ENCODE data around the gene LDLRAD3.
A peak's percentile ranks its signal among the peaks of the same experiment; 100 is the strongest.

The LDLRAD3 gene

DNA sequence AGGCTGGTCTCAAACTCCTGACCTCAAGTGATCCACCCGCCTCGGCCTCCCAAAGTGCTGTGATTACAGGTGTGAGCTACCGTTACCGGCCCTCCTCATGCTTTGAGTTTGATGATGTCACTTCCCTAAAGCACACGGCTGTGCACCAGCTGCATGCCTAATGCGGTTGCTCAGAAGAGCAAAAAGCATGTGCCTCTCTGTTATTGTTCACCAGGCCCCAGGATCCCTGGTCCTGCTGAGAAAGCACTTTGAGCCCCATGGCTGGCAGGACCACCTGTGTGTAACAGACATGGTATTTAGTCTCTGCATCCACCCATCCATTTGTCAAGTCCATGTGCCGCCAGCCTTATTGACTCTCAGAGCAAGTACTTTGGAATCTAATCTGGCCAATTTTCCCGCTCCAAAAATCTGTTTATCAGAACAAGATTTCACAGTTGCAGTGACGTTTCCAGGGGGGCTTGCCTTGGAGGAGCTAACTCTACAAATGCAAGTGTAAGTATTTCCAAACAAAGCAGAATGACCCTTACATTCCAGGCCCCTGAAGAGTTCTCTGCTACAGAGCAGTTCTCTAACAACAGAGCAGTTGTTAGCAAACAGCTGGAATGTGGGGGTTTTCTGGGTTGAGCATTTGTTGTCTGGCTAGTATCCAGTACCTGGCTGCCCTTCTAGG is 89.4 kb downstream of the LDLRAD3 start:
- no peak overlapping the region for H3K56ac ChIP-seq (ENCODE audit: low read length)
- H3K9ac ChIP-seq (ENCODE audit: low read length), result no peak overlapping the region
- H2BK5ac ChIP-seq (ENCODE audit: low read length), result no peak overlapping the region
- WGBS (ENCODE audit: extremely low coverage, insufficient coverage, low lambda C conversion rate), result no CpG with 5 or more reads among the region's 9 CpGs
- no peaks in the 10 kb centered on the region for H3K4me1 ChIP-seq (ENCODE audit: control insufficient read depth, low read depth, low read length)
- H4K5ac ChIP-seq (ENCODE audit: low read length), result no peak overlapping the region
- H4K8ac ChIP-seq (ENCODE audit: low read depth, low read length), result no peak overlapping the region
- H3K4ac ChIP-seq (ENCODE audit: low read depth, low read length), result no peak overlapping the region
- no peak overlapping the region for H3K4me3 ChIP-seq (ENCODE audit: low read length)
- peak; percentile 59 for DNase-seq
- no peaks in the 10 kb centered on the region for H3K27me3 ChIP-seq (ENCODE audit: insufficient read depth, low read length, poor library complexity)
- H2BK120ac ChIP-seq (ENCODE audit: low read depth, low read length), result no peak overlapping the region
- no peak overlapping the region for H3K4me2 ChIP-seq (ENCODE audit: low read length)
- no peak overlapping the region for H2AK5ac ChIP-seq (ENCODE audit: low read length)
- H2BK15ac ChIP-seq (replicated peaks; ENCODE audit: low read depth), result no peak overlapping the region
- H3K18ac ChIP-seq (ENCODE audit: low read length), result no peak overlapping the region
- H3K27ac ChIP-seq (ENCODE audit: low read depth, low read length), result no peak overlapping the region
- H3K79me1 ChIP-seq (ENCODE audit: low read length), result peaks cover 23% of the 10 kb centered on the region
- H3K79me2 ChIP-seq (ENCODE audit: control insufficient read depth, insufficient read depth, low read length), result peaks cover 5% of the 10 kb centered on the region
- no peak overlapping the region for H3K23ac ChIP-seq (ENCODE audit: low read length)
- H3K36me3 ChIP-seq (ENCODE audit: control insufficient read depth, insufficient read depth, low read length), result no peaks in the 10 kb centered on the region

DNA sequence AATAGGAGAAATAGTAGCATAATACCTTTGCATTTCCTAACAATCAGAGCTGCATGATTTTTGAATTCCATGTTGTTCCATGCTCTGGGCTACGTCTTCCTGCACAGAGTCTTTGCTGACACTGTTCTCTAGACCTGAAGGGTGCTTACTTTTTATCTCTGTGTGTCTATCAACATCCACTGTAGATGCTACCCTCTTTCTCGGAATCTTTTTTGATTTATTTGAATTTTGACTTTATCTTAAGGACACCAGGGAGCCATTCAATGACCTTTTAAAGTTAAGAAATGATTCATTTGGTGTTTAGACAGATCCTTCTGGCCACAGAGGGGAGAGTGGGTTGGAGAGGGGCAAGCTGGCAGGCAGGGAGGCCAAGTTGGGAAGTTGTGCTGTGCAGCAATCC is 90.1 kb downstream of the LDLRAD3 start:
- H3K36me3 ChIP-seq (ENCODE audit: control insufficient read depth, insufficient read depth, low read length), result no peaks in the 10 kb centered on the region
- H4K5ac ChIP-seq (ENCODE audit: low read length), result no peak overlapping the region
- no peak overlapping the region for H3K27ac ChIP-seq (ENCODE audit: low read depth, low read length)
- peaks cover 23% of the 10 kb centered on the region for H3K79me1 ChIP-seq (ENCODE audit: low read length)
- no peak overlapping the region for H3K18ac ChIP-seq (ENCODE audit: low read length)
- no peak overlapping the region for H2BK5ac ChIP-seq (ENCODE audit: low read length)
- no peak overlapping the region for H3K4ac ChIP-seq (ENCODE audit: low read depth, low read length)
- no peak overlapping the region for H3K4me3 ChIP-seq (ENCODE audit: low read length)
- H3K9ac ChIP-seq (ENCODE audit: low read length), result no peak overlapping the region
- H3K56ac ChIP-seq (ENCODE audit: low read length), result no peak overlapping the region
- H2AK5ac ChIP-seq (ENCODE audit: low read length), result no peak overlapping the region
- H2BK120ac ChIP-seq (ENCODE audit: low read depth, low read length), result no peak overlapping the region
- no peak overlapping the region for H2BK15ac ChIP-seq (replicated peaks; ENCODE audit: low read depth)
- H3K27me3 ChIP-seq (ENCODE audit: insufficient read depth, low read length, poor library complexity), result no peaks in the 10 kb centered on the region
- H4K8ac ChIP-seq (ENCODE audit: low read depth, low read length), result no peak overlapping the region
- H3K79me2 ChIP-seq (ENCODE audit: control insufficient read depth, insufficient read depth, low read length), result peaks cover 5% of the 10 kb centered on the region
- H3K4me2 ChIP-seq (ENCODE audit: low read length), result no peak overlapping the region
- no CpG with 5 or more reads among the region's 2 CpGs for WGBS (ENCODE audit: extremely low coverage, insufficient coverage, low lambda C conversion rate)
- H3K23ac ChIP-seq (ENCODE audit: low read length), result no peak overlapping the region
- H3K4me1 ChIP-seq (ENCODE audit: control insufficient read depth, low read depth, low read length), result no peaks in the 10 kb centered on the region
- DNase-seq, result no peak

DNA sequence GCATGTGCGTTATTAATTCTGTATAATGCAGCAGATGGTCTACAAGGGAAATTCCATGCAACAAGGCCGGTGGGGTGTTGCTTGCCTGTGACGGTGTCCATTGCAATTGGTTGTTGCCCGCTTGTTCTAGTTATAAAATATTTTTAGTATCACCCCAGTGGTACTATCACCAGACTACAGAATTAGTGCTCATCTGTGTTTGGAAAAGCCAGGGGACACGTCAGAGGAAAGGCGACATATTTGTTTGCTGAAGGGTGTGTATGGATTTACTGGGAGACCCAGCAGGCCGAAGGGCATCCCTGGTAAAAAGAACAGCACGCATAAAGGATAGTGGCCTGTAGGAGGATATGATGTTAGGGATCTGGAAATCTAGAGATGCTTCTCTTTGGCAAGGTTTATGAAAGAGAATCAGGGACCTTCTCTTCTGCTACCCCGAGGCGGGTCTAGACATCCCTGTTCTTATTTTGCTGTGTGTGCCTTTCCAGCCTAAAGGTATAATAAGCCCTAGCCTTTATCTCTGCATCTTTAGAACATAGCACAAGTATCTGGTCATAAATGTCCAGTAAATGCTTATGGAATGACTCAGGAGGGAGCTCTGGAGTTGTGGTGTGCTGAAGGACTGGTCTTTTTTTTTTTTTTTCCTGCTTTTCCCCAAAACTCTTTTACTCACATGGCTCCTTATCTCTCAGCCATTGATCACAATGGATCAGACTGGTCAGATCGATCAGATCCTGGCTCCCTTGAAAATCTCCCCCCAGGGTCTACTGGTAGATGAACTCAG is 90.9 kb downstream of the LDLRAD3 start:
- no peak overlapping the region for H3K18ac ChIP-seq (ENCODE audit: low read length)
- H3K4me3 ChIP-seq (ENCODE audit: low read length), result no peak overlapping the region
- H2BK15ac ChIP-seq (replicated peaks; ENCODE audit: low read depth), result no peak overlapping the region
- H2AK5ac ChIP-seq (ENCODE audit: low read length), result no peak overlapping the region
- H3K79me1 ChIP-seq (ENCODE audit: low read length), result peaks cover 23% of the 10 kb centered on the region
- no peaks in the 10 kb centered on the region for H3K27me3 ChIP-seq (ENCODE audit: insufficient read depth, low read length, poor library complexity)
- H3K79me2 ChIP-seq (ENCODE audit: control insufficient read depth, insufficient read depth, low read length), result peaks cover 5% of the 10 kb centered on the region
- no peak for DNase-seq
- no peak overlapping the region for H2BK5ac ChIP-seq (ENCODE audit: low read length)
- H3K36me3 ChIP-seq (ENCODE audit: control insufficient read depth, insufficient read depth, low read length), result no peaks in the 10 kb centered on the region
- no peak overlapping the region for H3K9ac ChIP-seq (ENCODE audit: low read length)
- no CpG with 5 or more reads among the region's 11 CpGs for WGBS (ENCODE audit: extremely low coverage, insufficient coverage, low lambda C conversion rate)
- H4K8ac ChIP-seq (ENCODE audit: low read depth, low read length), result no peak overlapping the region
- H3K56ac ChIP-seq (ENCODE audit: low read length), result no peak overlapping the region
- H3K27ac ChIP-seq (ENCODE audit: low read depth, low read length), result no peak overlapping the region
- no peak overlapping the region for H3K4ac ChIP-seq (ENCODE audit: low read depth, low read length)
- H3K23ac ChIP-seq (ENCODE audit: low read length), result no peak overlapping the region
- H3K4me2 ChIP-seq (ENCODE audit: low read length), result no peak overlapping the region
- no peak overlapping the region for H4K5ac ChIP-seq (ENCODE audit: low read length)
- no peaks in the 10 kb centered on the region for H3K4me1 ChIP-seq (ENCODE audit: control insufficient read depth, low read depth, low read length)
- no peak overlapping the region for H2BK120ac ChIP-seq (ENCODE audit: low read depth, low read length)

DNA sequence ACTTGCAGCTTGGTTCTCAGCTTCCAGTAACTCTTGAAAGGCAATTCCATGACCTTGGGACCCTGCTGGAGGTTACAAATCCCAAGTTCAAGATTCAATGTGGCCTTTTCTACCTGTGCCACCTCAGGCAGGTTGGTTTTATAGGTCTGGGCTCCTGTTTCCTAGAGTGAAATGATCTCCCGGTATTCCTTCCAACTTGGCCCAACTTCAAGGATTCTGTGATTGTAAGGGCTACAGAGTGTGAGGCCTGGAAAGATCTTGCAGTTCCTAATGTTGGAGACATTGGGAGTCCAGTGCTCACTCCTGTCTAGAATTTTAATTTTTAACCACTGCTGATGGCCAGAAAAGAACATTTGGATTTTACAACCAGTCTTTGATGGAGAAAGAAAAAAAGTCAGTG is 91.6 kb downstream of the LDLRAD3 start:
- Histone ChIP-seq H2BK120ac (ENCODE audit: low read depth, low read length) (no peak overlapping the region), H3K4ac (ENCODE audit: low read depth, low read length) (no peak overlapping the region), H3K79me1 (ENCODE audit: low read length) (peaks cover 19% of the 10 kb centered on the region), H3K4me1 (ENCODE audit: control insufficient read depth, low read depth, low read length) (no peaks in the 10 kb centered on the region), H3K79me2 (ENCODE audit: control insufficient read depth, insufficient read depth, low read length) (peaks cover 5% of the 10 kb centered on the region), H3K4me3 (ENCODE audit: low read length) (no peak overlapping the region), H3K27ac (ENCODE audit: low read depth, low read length) (no peak overlapping the region), H2AK5ac (ENCODE audit: low read length) (no peak overlapping the region), H3K4me2 (ENCODE audit: low read length) (no peak overlapping the region), H3K9ac (ENCODE audit: low read length) (no peak overlapping the region), H4K8ac (ENCODE audit: low read depth, low read length) (no peak overlapping the region), H3K36me3 (ENCODE audit: control insufficient read depth, insufficient read depth, low read length) (no peaks in the 10 kb centered on the region), H3K18ac (ENCODE audit: low read length) (no peak overlapping the region), H3K27me3 (ENCODE audit: insufficient read depth, low read length, poor library complexity) (no peaks in the 10 kb centered on the region), H4K5ac (ENCODE audit: low read length) (no peak overlapping the region), H3K23ac (ENCODE audit: low read length) (no peak overlapping the region), H2BK15ac (replicated peaks; ENCODE audit: low read depth) (no peak overlapping the region), H2BK5ac (ENCODE audit: low read length) (no peak overlapping the region), H3K56ac (ENCODE audit: low read length) (no peak overlapping the region)
- no peak for DNase-seq
- no CpG with 5 or more reads among the region's 1 CpG for WGBS (ENCODE audit: extremely low coverage, insufficient coverage, low lambda C conversion rate)

DNA sequence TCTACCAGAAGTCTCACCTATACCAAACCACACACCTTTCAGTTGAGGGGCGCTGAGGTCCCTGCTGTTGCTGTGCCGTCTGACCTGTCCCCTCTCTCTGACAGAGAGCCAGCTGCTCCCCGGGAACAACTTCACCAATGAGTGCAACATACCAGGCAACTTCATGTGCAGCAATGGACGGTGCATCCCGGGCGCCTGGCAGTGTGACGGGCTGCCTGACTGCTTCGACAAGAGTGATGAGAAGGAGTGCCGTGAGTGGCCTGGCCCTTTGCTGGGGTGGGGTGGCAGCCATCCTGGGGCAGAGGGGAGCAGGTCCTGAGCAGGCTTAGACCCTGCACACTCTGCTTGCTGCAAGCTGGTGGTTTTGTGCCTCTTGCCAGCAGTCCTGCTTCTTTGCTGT is 92.1 kb downstream of the LDLRAD3 start:
- Histone ChIP-seq H3K36me3 (ENCODE audit: control insufficient read depth, insufficient read depth, low read length) (no peaks in the 10 kb centered on the region), H2AK5ac (ENCODE audit: low read length) (no peak overlapping the region), H3K9ac (ENCODE audit: low read length) (no peak overlapping the region), H3K4ac (ENCODE audit: low read depth, low read length) (no peak overlapping the region), H2BK5ac (ENCODE audit: low read length) (no peak overlapping the region), H3K4me3 (ENCODE audit: low read length) (no peak overlapping the region), H3K23ac (ENCODE audit: low read length) (no peak overlapping the region), H3K56ac (ENCODE audit: low read length) (no peak overlapping the region), H4K8ac (ENCODE audit: low read depth, low read length) (no peak overlapping the region), H3K4me2 (ENCODE audit: low read length) (no peak overlapping the region), H3K27ac (ENCODE audit: low read depth, low read length) (no peak overlapping the region), H2BK120ac (ENCODE audit: low read depth, low read length) (no peak overlapping the region), H3K18ac (ENCODE audit: low read length) (no peak overlapping the region), H2BK15ac (replicated peaks; ENCODE audit: low read depth) (no peak overlapping the region), H3K4me1 (ENCODE audit: control insufficient read depth, low read depth, low read length) (no peaks in the 10 kb centered on the region), H4K5ac (ENCODE audit: low read length) (no peak overlapping the region), H3K79me2 (ENCODE audit: control insufficient read depth, insufficient read depth, low read length) (peaks cover 5% of the 10 kb centered on the region), H3K79me1 (ENCODE audit: low read length) (peaks cover 19% of the 10 kb centered on the region), H3K27me3 (ENCODE audit: insufficient read depth, low read length, poor library complexity) (no peaks in the 10 kb centered on the region)
- no peak for DNase-seq
- WGBS (ENCODE audit: extremely low coverage, insufficient coverage, low lambda C conversion rate), result no CpG with 5 or more reads among the region's 9 CpGs
